Metanephros (tissue), 1 donor: ENCODE measurements around the gene MS4A3. TPM values are rescaled to one million over a fixed set of nuclear protein-coding genes. Genes with fewer than 3 reads are reported as not detected.

Experiments used
- total RNA-seq: library from RNA; depleted of rRNA; stranded (reverse); fragments of >200 nt; gene quantifications from one replicate; pipeline ENCODE4 v1.2.3, GENCODE V29; 2014

Gene MS4A3
- total RNA-seq: 8.8 TPM

GRCh38 chr11:60056349-60056969 lies at the start of gene MS4A3:
MS4A3 (plus strand) TSS chr11:60056665; CDS start chr11:60061161, 4,496 bp downstream.

GRCh38 chr11:60016881-60017280 lies 39.6 kb upstream of the MS4A3 start, which contains the start of gene OOSP4B:
OOSP4B (plus strand) TSS chr11:60017181.

GRCh38 chr11:60040109-60040508 lies 16.4 kb upstream of the MS4A3 start, which contains the start of gene OOSP2:
OOSP2 (plus strand) TSS chr11:60040409; CDS start chr11:60040460, 51 bp downstream.

GRCh38 chr11:60088364-60088763 lies 31.9 kb downstream of the MS4A3 start, which contains the start of gene MS4A2:
MS4A2 (plus strand) TSS chr11:60088664; CDS start chr11:60088766, 102 bp downstream.

Other genes starting within 250 kb of the MS4A3 start
- gene MRPL16, start 245.9 kb upstream of the MS4A3 start, total RNA-seq: 36.0 TPM
- 0.53 TPM for gene CBLIF, start 211.2 kb upstream of the MS4A3 start, total RNA-seq
- gene TCN1, start 190.2 kb upstream of the MS4A3 start, total RNA-seq: 1.4 TPM
- gene OOSP3, start 177.9 kb upstream of the MS4A3 start, total RNA-seq: not detected
- gene OOSP1, start 118.2 kb upstream of the MS4A3 start, total RNA-seq: not detected
- not detected for gene OOSP4A, start 92.6 kb upstream of the MS4A3 start, total RNA-seq
- gene OOSP4B, start 39.5 kb upstream of the MS4A3 start, total RNA-seq: not detected
- not detected for gene OOSP2, start 16.3 kb upstream of the MS4A3 start, total RNA-seq
- gene MS4A2, start 32.0 kb downstream of the MS4A3 start, total RNA-seq: 0.47 TPM
- gene MS4A6A, start 126.4 kb downstream of the MS4A3 start, total RNA-seq: 50.2 TPM
- 1.3 TPM for gene MS4A4E, start 186.5 kb downstream of the MS4A3 start, total RNA-seq
- gene MS4A4A, start 224.0 kb downstream of the MS4A3 start, total RNA-seq: 7.9 TPM